Adipocyte (in vitro differentiated cells): ENCODE measurements around the gene QDPR.
A peak's percentile ranks its signal among the peaks of the same experiment; 100 is the strongest.

ENCODE experiments used
- DNase-seq: peaks from one replicate; pipeline ENCODE4 v3.0.0-alpha.2; 2015; ENCODE audit warnings: low read depth
- H3K27me3 ChIP-seq: replicated peaks from 2 replicates; pipeline ENCODE4 v1.7.0; 2013; ENCODE audit warnings: mild to moderate bottlenecking, low read length, moderate library complexity; ENCODE audit not compliant: control insufficient read depth, insufficient read depth
- H3K36me3 ChIP-seq: 2 replicates; pipeline ENCODE4 v1.7.0; 2013; ENCODE audit warnings: low read length, mild to moderate bottlenecking, moderate library complexity; ENCODE audit not compliant: control insufficient read depth, insufficient read depth, severe bottlenecking
- H3K4me1 ChIP-seq: 2 replicates; pipeline ENCODE4 v1.7.0; 2013; ENCODE audit warnings: mild to moderate bottlenecking, low read length, moderate library complexity; ENCODE audit not compliant: control insufficient read depth, insufficient read depth
- H3K4me3 ChIP-seq: 2 replicates; pipeline ENCODE4 v1.7.0; 2013; ENCODE audit warnings: mild to moderate bottlenecking, low read length, moderate library complexity
- H3K9ac ChIP-seq: 2 replicates; pipeline ENCODE4 v1.7.0; 2013; ENCODE audit warnings: mild to moderate bottlenecking, low read length, moderate library complexity
- H3K9me3 ChIP-seq: 2 replicates; pipeline ENCODE4 v1.7.0; 2013; ENCODE audit warnings: mild to moderate bottlenecking, low read length, moderate library complexity; ENCODE audit not compliant: control insufficient read depth

Gene QDPR

DNA sequence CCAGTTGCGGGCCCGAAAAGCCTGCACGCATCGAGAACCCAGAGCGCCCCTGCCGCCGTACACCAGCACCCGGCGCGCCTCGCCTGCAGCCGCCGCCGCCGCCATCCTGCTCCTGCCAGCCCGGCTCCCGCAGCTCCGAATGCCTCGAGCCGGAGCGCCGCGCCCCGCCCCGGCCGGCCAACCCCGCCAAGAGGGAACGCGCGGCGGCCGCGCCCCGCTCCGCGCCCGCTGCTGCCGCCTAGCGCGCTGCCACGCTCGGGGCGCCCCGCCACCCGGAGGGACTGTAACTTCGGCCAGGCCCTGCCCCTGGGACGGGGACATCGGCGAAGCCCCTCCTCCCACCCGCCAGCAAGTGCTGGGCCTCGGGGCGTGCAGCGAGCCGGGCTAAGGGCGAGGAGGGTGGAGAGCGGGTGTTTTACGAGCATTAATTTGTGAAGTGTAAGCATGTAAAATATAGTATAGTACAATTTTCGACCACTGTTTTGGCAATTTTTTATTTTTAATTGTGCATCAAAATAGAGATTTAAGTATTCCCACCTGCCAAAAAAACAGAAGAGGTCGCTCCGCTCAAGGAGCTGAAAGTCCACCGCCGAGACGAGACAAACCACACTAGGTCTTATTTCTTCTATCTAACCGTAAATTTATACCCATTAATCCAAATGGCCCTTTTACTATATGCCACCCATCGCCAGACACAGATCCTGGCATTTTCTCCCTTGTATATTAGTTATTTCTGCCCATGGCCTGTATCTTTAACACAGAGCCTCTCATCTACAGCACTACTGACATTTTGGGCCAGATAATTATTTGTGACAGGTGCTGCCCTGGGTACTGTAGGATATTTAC, at the start of gene QDPR:
QDPR (minus strand) TSS at position 141 of the 846 bp plus-strand sequence; CDS start at position 105, 36 bp downstream.
- H3K9me3 ChIP-seq = no peaks in the 10 kb centered on the region
- peaks cover 19% of the 10 kb centered on the region for H3K4me1 ChIP-seq
- DNase-seq = peak; percentile 91
- H3K27me3 ChIP-seq = peaks cover 14% of the 10 kb centered on the region
- H3K4me3 ChIP-seq = peak within 1 kb of the TSS; percentile 83
- H3K36me3 ChIP-seq = peaks cover 25% of the 10 kb centered on the region
- peak within 1 kb of the TSS; percentile 82 for H3K9ac ChIP-seq

DNA sequence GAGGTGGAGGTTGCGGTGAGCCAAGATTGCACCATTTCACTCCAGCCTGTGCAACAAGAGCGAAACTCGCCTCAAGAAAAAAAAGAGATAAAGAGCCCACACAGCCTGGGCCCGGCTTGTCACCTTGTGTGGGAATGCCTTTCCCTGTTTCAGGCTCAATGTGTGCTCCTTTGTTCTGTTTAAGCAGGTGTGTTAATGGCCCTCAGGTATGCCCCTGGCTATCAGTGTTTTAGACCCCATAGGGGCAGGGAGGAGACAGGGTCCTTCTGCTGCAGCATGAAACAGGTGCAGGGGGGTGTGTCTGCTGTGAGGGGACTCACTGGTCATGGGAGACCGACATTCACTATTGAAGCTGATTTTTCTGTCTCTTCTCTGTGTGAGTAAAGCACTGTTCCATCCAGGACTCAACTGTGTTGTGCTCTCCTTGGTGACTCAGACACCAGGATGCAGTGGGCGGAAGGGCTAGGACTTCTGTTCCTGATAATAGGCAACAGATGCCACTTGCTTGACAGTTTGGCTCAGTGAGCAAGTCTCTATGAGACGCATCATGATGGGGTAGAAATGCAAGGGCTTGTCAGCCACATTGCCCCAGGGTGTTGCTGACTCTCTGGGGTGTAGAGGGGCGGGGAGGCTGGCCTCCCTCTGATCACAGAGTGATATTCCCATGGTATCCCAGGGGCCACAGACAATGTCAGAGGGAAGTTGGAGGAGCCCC, 49.5 kb upstream of the QDPR start:
- Histone ChIP-seq H3K27me3 (no peaks in the 10 kb centered on the region), H3K36me3 (no peaks in the 10 kb centered on the region), H3K9ac (no peak overlapping the region), H3K4me3 (no peak overlapping the region), H3K9me3 (no peaks in the 10 kb centered on the region), H3K4me1 (peaks cover 8% of the 10 kb centered on the region)
- DNase-seq = peak; percentile 78

- H3K4me1 ChIP-seq = peaks cover 8% of the 10 kb centered on the region
- H3K9me3 ChIP-seq = no peaks in the 10 kb centered on the region
- no peak overlapping the region for H3K9ac ChIP-seq
- no peak overlapping the region for H3K4me3 ChIP-seq
- no peak for DNase-seq
- H3K36me3 ChIP-seq = no peaks in the 10 kb centered on the region
- H3K27me3 ChIP-seq = no peaks in the 10 kb centered on the region
These were observed 48.3 kb upstream of the QDPR start for GRCh38 chr4:17560065-17560673.

DNA sequence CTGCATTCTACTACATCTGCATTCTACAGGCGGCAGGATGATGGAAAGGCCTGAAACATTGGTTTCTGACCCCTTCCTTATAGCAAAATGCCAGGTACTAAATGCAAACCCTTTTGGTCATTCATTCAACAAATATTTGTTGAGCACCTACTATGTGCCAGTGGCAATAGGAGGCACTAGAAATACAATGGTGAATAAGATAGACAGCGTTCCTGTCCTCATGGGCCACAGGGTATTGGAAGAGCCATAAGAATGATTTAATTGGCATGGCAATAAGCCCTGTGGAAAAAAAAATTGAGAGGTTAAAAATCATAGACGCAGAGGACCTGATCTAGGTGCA, 47.8 kb upstream of the QDPR start:
- no peak for DNase-seq
- H3K9me3 ChIP-seq = no peaks in the 10 kb centered on the region
- H3K27me3 ChIP-seq = no peaks in the 10 kb centered on the region
- no peaks in the 10 kb centered on the region for H3K36me3 ChIP-seq
- no peak overlapping the region for H3K4me3 ChIP-seq
- H3K9ac ChIP-seq = no peak overlapping the region
- peaks cover 8% of the 10 kb centered on the region for H3K4me1 ChIP-seq

GRCh38 chr4:17558941-17559708, 47.2 kb upstream of the QDPR start:
- no peak for DNase-seq
- Histone ChIP-seq H3K9ac (no peak overlapping the region), H3K27me3 (no peaks in the 10 kb centered on the region), H3K36me3 (no peaks in the 10 kb centered on the region), H3K4me3 (no peak overlapping the region), H3K9me3 (no peaks in the 10 kb centered on the region), H3K4me1 (peaks cover 8% of the 10 kb centered on the region)

- no peak overlapping the region for H3K4me3 ChIP-seq
- DNase-seq = peak; percentile 38
- peaks cover 8% of the 10 kb centered on the region for H3K4me1 ChIP-seq
- no peaks in the 10 kb centered on the region for H3K9me3 ChIP-seq
- H3K9ac ChIP-seq = no peak overlapping the region
- H3K36me3 ChIP-seq = no peaks in the 10 kb centered on the region
- H3K27me3 ChIP-seq = no peaks in the 10 kb centered on the region
These were observed 46.0 kb upstream of the QDPR start for GRCh38 chr4:17557880-17558279.

- Histone ChIP-seq H3K27me3 (no peaks in the 10 kb centered on the region), H3K4me1 (peaks cover 6% of the 10 kb centered on the region), H3K9me3 (no peaks in the 10 kb centered on the region), H3K4me3 (no peak overlapping the region), H3K9ac (no peak overlapping the region), H3K36me3 (no peaks in the 10 kb centered on the region)
- no peak for DNase-seq
These were observed 44.6 kb upstream of the QDPR start for GRCh38 chr4:17556498-17556897.

- H3K9me3 ChIP-seq = no peaks in the 10 kb centered on the region
- H3K9ac ChIP-seq = no peak overlapping the region
- no peaks in the 10 kb centered on the region for H3K36me3 ChIP-seq
- no peak overlapping the region for H3K4me3 ChIP-seq
- no peak for DNase-seq
- H3K27me3 ChIP-seq = no peaks in the 10 kb centered on the region
- no peaks in the 10 kb centered on the region for H3K4me1 ChIP-seq
These were observed 42.7 kb upstream of the QDPR start for GRCh38 chr4:17554568-17554967.

- no peaks in the 10 kb centered on the region for H3K36me3 ChIP-seq
- no peak overlapping the region for H3K4me3 ChIP-seq
- no peaks in the 10 kb centered on the region for H3K9me3 ChIP-seq
- H3K27me3 ChIP-seq = no peaks in the 10 kb centered on the region
- H3K9ac ChIP-seq = no peak overlapping the region
- no peak for DNase-seq
- H3K4me1 ChIP-seq = no peaks in the 10 kb centered on the region
These were observed 40.5 kb upstream of the QDPR start for GRCh38 chr4:17552427-17552826.

DNA sequence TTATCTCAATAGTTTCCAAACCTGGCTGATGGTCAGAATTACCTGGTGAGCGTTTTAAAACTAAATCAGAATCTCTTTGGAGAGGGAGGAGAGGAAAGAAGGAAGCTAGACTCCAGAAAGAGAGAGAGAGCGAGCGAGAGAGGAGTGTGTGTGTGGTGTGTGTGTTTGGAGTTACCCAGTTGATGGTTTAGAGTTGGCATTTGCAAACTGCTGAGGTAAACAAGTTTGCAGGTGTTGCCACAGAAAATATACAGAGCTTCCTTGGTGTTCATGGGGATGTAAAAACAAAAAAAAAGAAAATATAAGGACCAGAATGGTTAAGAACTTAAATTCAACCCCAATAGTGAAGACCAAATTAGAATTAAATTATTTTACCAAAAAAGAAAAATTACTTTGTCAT, 38.7 kb upstream of the QDPR start:
- Histone ChIP-seq H3K9ac (no peak overlapping the region), H3K4me3 (no peak overlapping the region), H3K36me3 (no peaks in the 10 kb centered on the region), H3K27me3 (no peaks in the 10 kb centered on the region), H3K4me1 (no peaks in the 10 kb centered on the region), H3K9me3 (no peaks in the 10 kb centered on the region)
- DNase-seq = no peak

- peaks cover 3% of the 10 kb centered on the region for H3K4me1 ChIP-seq
- H3K4me3 ChIP-seq = no peak overlapping the region
- DNase-seq = no peak
- H3K27me3 ChIP-seq = no peaks in the 10 kb centered on the region
- H3K9ac ChIP-seq = no peak overlapping the region
- H3K9me3 ChIP-seq = no peaks in the 10 kb centered on the region
- no peaks in the 10 kb centered on the region for H3K36me3 ChIP-seq
These were observed 34.8 kb upstream of the QDPR start for GRCh38 chr4:17546678-17547077.
